D341Med (cell line): ENCODE results near the gene KCNT2.
"Not testable (repeated sequence)": the region's sequence is repeated elsewhere in the genome, so short reads cannot be mapped to it uniquely, and the experiment has no call there.

Source experiments
- DNase-seq: peaks from one replicate; pipeline ENCODE4 v3.0.0; 2012; ENCODE audit warnings: low spot score

Gene KCNT2

GRCh38 chr1:196309386-196309785 is 298.9 kb downstream of the KCNT2 start:
- DNase-seq, result no peak

- DNase-seq, result no peak
Observed at GRCh38 chr1:196308176-196308575, 300.1 kb downstream of the KCNT2 start.

- DNase-seq, result no peak
Observed at GRCh38 chr1:196306421-196306820, 301.8 kb downstream of the KCNT2 start.

GRCh38 chr1:196305216-196305615 is 303.0 kb downstream of the KCNT2 start:
- DNase-seq, result no peak

- DNase-seq, result no peak
Observed at GRCh38 chr1:196302981-196303380, 305.3 kb downstream of the KCNT2 start.

- DNase-seq, result no peak
Observed at GRCh38 chr1:196302420-196302819, 305.8 kb downstream of the KCNT2 start.

GRCh38 chr1:196295766-196296165 is 312.5 kb downstream of the KCNT2 start:
- DNase-seq, result no peak

GRCh38 chr1:196278816-196279215 is 329.4 kb downstream of the KCNT2 start:
- no peak for DNase-seq

- DNase-seq, result no peak
Observed at GRCh38 chr1:196277860-196278259, 330.4 kb downstream of the KCNT2 start.

GRCh38 chr1:196271212-196271947 is 336.9 kb downstream of the KCNT2 start:
- peak; percentile 25 for DNase-seq

- DNase-seq, result not testable (repeated sequence)
Observed at GRCh38 chr1:196263086-196263485, 345.2 kb downstream of the KCNT2 start.

GRCh38 chr1:196260270-196260669 is 348.0 kb downstream of the KCNT2 start:
- DNase-seq, result no peak

- DNase-seq, result no peak
Observed at GRCh38 chr1:196259316-196259715, 348.9 kb downstream of the KCNT2 start.

GRCh38 chr1:196255762-196256161 is 352.5 kb downstream of the KCNT2 start:
- no peak for DNase-seq

GRCh38 chr1:196229546-196229945 is 378.7 kb downstream of the KCNT2 start:
- DNase-seq, result no peak

- DNase-seq, result no peak
Observed at GRCh38 chr1:196214866-196215265, 393.4 kb downstream of the KCNT2 start.

- DNase-seq, result no peak
Observed at GRCh38 chr1:196209983-196210382, 398.3 kb downstream of the KCNT2 start.

- no peak for DNase-seq
Observed at GRCh38 chr1:196209265-196209664, 399.0 kb downstream of the KCNT2 start.

GRCh38 chr1:196207612-196208217 is 400.5 kb downstream of the KCNT2 start:
- no peak for DNase-seq

GRCh38 chr1:196205882-196206281 is 402.4 kb downstream of the KCNT2 start:
- DNase-seq, result no peak

- DNase-seq, result no peak
Observed at GRCh38 chr1:196196486-196196885, 411.8 kb downstream of the KCNT2 start.

GRCh38 chr1:196193896-196194559 is 414.2 kb downstream of the KCNT2 start:
- DNase-seq, result no peak

GRCh38 chr1:196183941-196184340 is 424.3 kb downstream of the KCNT2 start:
- no peak for DNase-seq

GRCh38 chr1:196181594-196181878 is 426.7 kb downstream of the KCNT2 start:
- DNase-seq, result no peak
